Non-pigmented ciliary epithelial cell (primary cell): ENCODE data around the gene FOXJ1.

ENCODE experiments used
- DNase-seq: peaks from one replicate; pipeline ENCODE4 v3.0.0-alpha.2; 2010; ENCODE audit warnings: low read depth

Gene FOXJ1

DNA sequence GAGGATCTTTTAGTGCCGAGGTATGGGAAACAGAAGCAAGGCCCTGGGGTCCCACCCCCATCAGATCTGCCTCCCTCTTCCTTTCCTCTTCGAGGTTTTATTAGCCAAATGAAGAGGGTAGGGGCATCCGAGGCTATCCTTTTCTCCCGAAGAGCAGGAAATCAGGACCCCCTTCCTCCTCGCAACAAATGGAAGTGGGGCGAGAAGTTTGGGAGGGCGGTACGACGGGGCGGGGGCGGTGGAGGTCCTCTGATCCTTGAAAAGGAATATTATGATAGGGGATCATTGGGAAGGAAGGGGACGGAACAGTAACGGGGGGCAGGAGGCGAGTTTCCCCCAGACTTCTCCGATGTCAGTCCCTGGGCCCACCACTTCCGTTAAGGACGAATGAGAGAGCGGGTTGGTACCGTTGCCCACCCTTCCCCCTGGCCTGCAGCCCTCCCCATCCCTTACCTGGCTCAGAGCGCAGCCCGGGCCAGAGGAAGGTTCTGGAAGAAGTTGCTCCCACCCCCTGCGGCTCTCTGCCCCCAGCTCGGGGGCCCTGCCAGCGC lies 309 bp downstream of the FOXJ1 start:
- no peak for DNase-seq

- DNase-seq: no peak
Measured at GRCh38 chr17:76139801-76140660, 1.0 kb downstream of the FOXJ1 start.

DNA sequence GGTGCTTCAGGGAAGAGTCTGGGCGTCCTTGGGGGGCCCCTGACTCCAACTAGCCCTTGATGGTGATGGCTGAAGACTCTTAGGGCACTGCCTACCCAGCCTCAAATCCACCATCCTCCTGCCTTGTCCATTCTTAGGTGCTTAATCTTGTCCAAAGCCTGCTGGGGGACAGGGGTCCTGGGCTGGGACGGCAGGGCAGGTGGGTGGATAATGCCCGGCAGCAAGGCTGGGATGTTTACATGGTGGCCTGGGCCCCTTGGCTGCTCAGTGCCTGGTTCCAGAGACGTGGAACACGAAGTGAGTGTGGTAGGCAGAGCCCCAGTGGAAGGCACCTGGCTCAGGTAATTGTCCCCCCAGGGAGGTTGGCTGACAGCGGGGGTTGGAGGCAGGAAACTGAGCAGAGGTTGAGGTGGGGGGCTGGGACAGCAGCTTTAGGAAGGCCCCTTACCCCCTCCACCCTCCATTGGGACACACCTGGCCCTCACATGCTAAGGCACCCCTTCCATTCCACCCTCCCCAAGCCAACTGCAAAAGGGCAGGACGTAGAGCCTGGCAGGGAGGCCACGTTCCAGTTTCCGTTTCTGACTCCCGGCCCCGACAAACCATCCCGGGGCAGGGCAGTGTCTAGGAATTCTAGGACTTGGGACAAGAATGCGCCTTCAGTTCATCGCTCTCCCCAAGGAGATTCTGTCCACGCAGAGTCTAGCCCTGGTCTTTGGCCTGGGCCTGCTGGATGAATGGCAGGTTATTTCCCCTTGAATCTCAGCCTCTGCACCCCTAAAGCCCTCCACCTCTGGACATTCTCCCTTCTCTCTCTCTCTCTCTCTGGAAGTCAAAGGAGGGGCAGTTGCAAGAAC lies 1.9 kb downstream of the FOXJ1 start:
- DNase-seq: no peak

- DNase-seq: no peak
Measured at GRCh38 chr17:76138234-76138895, 2.7 kb downstream of the FOXJ1 start.

DNA sequence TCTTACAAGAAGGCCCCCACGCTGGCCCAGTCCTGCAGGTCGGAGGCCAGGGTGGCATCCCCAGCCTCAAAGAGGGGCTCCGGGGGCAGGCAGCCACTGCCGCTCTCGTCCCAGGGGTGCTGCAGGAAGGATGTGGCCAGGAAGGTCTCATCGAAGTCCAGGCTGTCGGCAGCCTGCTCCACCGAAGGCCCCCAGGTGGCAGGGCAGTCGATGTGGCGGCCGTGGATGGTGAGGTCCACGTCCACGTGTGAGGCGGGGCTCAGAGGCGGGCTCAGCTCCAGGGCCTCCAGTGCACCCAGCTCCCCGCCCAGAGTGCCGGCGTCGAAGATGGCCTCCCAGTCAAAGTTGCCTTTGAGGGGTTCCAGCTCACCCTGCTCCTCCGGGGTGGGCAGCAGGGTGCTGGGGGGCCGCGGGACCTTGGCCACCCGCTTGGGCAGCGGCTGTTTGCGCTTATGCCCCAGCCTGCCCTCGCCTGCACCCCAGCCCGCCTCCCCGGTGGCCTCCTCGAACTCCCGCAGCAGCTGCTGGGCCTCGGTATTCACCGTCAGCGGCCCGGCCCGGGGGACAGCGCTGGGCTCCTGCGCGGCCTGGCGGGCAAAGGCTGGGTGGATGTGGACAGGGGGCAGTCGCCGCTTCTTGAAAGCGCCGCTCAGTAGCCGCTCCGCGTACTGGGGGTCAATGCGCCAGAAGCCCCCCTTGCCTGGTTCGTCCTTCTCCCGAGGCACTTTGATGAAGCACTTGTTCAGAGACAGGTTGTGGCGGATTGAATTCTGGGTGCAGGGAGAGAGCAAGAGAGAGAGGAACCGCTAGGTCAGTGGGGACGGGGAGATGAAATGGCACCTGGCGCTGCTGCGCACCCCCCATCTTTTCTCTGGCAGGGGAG lies 3.5 kb downstream of the FOXJ1 start:
- DNase-seq: no peak

DNA sequence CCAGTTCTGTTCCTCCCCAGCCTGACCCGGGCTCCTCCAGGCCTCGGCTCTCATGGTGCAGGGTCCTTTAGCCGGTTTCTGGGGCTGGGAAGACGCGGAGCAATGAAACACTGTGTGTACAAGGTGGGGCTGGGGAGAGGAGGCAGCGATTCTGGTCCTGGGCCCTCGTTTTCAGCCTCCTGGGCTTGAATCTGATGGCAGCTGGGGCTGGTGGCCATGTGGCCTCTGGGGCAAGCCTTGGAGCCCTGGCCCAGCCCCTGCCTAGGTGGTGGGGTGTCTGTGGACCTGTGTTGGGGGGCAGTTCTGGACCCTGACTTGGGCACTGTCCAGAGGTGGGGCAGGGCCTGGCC lies 4.1 kb downstream of the FOXJ1 start:
- no peak for DNase-seq

GRCh38 chr17:76136276-76137000 lies 4.6 kb downstream of the FOXJ1 start:
- DNase-seq: no peak

DNA sequence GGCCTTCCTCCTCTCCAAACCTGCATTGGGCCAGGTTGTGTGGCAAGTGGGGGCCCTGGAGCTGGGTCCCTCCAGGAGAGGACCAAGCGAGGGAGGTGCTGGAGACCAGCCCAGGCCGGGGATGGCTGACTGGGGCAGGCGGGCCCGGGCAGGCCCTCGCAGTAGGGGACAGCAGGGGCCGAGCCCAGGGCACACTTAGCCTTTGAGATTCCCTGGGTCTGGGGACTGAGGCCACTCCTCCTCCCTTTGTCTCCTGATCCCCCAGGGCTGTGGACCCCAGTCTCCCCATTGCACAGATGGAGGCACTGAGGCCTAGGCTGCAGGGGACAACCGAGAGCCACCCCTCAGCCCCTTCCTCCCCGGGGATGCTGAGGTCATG lies 5.2 kb downstream of the FOXJ1 start:
- no peak for DNase-seq

GRCh38 chr17:76134911-76135809 lies 5.9 kb downstream of the FOXJ1 start:
- DNase-seq: no peak

DNA sequence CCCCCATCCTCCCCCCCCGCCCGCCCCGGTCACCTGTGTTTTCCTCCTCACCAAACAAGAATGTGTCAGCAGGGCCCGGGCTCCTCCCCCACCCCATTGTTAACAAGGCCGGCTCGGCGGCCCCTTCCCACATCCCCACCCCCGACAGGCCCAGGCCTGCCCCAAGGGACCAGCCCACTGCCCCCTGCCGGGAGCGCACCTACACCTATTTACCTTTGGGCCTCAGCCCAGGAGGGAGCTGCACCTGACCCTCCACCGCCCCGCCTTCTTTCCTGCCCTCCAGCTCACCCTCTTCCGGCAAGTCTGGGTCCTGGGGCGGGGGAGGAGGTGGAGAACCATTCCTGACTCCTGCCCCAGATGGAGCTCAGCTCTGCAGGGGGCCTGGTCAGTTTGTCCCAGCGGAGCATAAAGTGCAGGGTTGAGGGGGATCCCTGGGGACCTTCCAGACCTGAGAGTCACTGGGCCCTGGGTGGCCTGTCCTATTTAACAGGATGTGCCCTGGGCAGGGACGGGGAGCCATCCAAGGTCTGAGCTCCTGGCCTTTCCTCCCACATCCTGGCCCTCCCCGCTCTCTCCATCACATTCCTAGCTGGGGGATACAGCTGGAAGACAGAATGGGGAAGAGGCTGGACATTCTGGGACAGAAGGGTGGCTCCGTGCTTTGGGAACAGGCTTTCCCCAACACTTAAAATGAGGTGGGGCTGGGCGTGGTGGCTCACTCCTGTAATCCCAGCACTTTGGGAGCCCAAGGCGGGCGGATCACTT lies 8.3 kb downstream of the FOXJ1 start:
- no peak for DNase-seq

GRCh38 chr17:76131692-76132573 lies 9.1 kb downstream of the FOXJ1 start:
- no peak for DNase-seq

DNA sequence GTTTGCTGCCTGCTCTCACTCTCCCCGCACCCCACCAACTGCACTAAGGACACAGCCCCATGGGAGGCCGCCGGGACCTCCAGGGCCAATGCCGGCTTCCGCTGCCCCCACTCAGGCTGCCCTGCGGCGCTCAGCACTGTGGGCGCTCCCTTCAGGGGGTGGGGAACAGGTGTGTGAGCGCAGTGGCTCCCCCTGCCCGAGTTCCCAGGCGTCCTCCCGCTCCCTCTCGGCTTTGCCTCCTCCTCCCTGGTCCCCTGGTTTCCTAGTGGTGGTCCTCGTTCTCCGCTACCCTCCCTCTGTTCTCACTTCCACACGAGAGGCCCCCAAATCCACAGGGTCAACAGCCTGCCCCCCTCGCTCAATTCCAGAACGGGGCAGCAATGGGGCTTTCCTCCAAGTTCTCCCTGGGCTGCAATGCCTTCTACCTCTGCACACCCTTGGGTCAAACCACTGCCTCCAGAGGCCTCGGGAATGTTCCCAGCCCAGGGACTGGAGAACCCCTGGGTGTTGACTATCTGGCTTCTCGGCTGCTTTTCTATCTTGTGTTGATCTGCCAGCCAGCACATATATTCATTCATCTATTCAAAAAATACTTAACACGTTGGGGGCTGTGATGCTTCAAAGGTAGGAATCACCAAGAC lies 9.9 kb downstream of the FOXJ1 start:
- no peak for DNase-seq

DNA sequence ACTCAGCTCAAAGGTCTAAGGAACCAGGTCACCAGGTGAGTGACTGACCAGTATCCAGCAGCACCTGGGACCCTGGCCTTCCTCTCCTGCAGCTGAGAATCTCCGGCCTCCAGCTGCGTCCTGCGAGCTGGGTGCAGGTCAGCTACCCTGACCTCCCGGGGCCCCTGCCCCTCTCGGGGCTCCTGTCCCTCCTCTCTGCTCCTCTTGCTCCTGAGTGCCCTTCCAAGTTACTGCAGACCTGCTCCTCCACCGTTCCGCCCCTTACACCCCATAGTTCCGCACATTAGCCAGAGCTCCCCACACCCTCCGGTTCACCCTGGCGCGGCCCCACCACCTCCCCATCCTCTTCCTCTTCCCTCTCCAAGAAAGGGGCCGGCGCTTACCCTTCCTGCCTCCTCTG lies 10.6 kb downstream of the FOXJ1 start:
- no peak for DNase-seq

DNA sequence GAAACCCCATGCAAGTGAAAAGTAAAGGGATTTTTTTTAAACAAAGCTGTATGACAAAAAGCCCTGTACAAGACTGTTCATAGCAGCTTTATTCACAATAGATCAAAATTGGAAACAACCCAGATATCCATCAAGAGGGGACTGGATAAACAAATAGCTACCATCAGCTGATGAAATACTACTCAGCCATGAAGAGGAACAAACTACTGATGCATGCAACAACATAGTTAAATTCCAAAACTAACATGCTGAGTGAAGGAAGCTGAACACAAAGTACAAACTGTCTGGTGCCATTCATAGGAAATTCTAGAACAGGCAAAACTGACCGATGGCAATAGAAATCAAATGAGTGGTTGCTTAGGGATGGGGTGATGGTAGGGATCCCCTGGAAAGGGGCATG lies 15.1 kb downstream of the FOXJ1 start:
- no peak for DNase-seq

DNA sequence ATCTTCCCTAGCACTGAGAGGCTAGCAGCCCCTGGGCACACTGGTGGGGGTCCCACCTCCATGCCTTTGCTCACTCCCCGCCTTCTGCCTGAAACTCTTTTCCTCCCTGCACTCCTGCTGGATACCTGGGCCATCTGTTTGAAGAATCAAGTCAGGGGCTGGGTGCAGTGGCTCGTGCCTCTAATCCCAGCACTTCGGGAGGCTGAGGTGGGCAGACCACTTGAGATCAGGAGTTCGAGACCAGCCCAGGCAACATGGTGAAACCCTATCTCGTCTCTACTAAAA lies 15.7 kb downstream of the FOXJ1 start:
- DNase-seq: no peak

GRCh38 chr17:76124582-76125390 lies 16.3 kb downstream of the FOXJ1 start:
- no peak for DNase-seq
